HG02981 (cell line): ENCODE results near the gene SYT3.
"Not testable (repeated sequence)": the region's sequence is repeated elsewhere in the genome, so short reads cannot be mapped to it uniquely, and the experiment has no call there.

Experiments used
- ATAC-seq: cut with Tn5 transposase; IDR thresholded peaks from one replicate; pipeline ENCODE4 v1.9.1; 2021; ENCODE audit warnings: mild to moderate bottlenecking, moderate library complexity; ENCODE audit not compliant: unreplicated experiment

SYT3 gene

DNA sequence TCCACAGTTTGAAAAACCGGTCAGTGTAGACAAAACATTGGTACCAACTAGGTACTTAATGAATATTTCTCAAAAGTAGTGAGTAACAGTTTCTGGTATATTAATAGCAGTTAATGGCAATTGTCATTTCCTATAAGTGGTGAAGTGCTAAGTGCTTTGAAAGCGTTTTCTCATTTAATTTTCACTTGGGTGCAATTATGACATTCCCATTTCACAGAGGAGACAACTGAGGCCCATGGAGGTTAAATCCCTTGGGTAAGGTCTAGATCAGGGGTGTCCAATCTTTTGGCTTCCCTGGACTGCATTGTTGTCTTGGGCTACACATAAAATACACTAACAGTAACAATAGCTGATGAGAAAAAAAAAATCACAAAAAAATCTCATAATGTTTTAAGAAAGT, 687 bp upstream of the SYT3 start:
- no peak for ATAC-seq

DNA sequence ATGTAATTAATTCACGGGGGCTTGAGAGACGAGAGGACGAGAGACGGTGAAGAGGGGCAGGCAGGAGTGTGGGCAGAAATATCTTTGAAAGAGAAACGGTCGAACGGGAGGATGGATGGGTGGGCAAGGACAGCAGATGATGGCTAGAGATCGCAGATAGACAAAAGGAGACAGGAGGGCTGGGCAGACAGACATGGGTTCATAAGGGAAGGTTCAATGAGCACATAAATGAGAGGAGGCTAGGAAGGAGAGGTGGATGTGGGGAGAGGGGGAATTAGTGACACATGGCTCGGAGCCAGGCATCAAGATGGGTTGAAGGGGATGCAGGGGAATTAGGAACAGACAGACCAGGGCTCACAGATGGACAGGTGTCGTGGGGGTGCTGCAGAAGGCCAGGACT, 1.1 kb downstream of the SYT3 start:
- ATAC-seq, result no peak

DNA sequence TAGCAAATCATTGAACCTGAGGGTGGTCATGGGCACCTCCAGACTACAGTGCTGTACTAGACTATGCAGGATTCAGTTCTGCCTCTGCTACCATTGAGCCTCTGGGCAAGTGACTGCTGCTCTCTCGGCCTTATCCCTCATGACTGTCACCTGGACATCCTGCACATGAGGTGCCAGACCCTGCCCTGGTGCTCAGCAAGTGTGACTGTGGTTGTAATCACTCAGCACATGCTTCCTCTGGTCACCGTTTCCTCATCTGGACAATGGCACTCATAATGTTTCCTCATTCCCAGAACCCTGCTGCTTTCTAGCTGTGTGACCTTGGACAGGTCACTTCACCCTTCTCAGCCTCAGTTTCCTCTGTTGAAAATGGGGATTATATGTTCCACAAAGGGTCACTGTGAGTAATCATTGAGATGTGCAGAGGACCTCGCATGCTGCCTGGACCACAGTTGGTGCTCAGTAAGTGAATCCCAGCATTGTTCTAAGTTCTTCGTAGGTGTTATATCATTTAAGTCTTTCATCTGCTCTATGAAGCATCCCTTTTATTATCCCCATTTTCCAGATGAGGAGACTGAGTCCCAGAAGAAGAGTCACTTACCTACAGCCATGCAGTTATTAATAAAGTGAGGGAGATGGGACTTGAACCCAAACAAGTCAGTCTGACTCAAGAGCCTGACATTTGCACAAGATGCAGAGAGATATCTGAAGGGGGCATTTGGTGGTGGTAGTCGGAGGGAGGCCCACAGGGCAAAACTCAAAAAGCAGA, 3.2 kb downstream of the SYT3 start:
- ATAC-seq, result no peak

DNA sequence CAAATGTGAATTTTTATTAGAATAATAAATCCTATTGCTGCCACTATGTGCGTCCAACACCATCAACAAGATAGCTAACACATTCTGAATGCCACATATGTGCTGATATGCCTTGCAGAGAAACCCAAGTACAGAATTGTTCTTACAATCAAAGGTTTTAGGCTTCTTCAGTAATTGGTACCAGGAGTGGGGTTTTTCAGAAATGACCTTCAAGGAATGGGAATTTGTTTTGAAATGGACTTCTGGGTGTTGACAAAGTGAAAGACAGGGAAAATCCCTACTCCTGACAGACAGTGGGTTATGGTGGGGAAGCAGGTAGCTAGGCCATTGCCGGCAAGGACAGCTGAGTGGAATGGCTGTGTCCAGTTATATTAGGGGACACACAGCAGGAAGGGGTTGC, 5.7 kb downstream of the SYT3 start:
- ATAC-seq, result no peak

DNA sequence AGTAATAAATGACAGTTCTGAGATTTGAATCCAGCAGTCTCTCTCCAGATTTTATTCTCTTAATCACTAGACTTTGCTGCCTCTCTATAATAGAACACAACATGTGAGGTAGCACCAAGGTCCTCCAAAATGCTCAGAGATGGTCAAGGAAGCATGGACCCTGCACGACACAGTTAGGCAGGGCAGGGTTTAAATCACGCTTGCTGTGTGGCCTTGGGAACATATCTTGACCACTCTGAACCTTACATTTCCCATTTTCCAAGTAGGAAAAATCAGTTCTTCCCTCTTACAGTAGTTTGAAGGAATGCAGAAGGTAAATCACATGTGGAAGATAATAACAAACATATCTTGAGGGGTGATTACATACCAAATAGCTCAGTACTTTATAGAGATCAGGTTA, 6.3 kb downstream of the SYT3 start:
- no peak for ATAC-seq

DNA sequence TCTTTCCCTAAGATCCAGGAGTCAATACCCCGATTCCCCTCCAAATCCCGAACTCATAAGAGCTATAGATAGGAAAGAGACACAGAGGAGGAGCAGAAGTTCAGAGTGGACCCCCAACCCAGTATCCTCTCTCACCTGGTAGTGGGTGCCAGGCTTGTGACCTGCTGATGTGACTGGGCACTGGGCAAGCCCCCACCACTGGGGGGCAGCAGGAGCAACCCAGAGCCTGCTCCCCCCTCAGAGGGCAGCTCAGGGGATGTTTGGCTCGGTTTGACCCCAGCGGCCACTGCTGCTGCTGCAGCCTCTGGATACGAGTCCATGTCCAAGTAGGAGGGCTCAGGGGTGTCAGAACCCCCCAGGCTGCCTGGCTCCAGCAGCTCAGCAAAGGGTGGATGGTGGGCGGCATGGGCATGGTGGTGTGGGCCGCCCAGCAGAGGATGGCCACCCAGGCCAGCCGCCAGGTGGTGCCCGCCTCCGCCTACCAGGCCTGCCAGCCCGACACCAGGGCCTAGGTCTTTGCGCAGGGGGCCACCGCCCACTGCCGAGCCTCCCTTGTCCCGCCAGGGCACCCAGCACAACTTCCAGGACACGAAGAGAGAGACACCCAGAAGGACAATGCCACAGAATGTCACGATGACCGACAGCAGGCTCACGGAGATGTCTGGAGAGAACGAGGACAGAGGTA, 7.4 kb downstream of the SYT3 start:
- ATAC-seq, result no peak

DNA sequence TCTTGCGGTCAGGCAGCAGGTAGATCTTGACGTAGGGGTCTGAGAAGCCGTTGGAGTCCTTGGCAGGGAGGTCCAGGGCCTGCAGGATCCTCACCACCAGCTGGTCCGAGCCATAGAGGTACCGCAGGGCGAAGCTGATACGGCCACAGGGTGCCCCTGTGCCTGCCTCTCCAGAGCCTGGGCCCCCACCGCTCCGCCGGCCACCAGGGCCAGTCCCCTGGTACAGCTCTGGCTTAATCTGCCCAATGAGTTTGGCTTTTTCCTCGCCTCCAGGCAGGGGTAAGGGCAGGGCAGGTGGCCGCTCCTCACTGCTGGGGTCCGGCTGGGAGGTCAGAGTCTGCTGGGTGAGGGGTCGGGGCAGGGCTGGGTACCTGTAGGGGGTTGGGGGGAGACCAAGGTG, 9.9 kb downstream of the SYT3 start:
- ATAC-seq, result no peak

DNA sequence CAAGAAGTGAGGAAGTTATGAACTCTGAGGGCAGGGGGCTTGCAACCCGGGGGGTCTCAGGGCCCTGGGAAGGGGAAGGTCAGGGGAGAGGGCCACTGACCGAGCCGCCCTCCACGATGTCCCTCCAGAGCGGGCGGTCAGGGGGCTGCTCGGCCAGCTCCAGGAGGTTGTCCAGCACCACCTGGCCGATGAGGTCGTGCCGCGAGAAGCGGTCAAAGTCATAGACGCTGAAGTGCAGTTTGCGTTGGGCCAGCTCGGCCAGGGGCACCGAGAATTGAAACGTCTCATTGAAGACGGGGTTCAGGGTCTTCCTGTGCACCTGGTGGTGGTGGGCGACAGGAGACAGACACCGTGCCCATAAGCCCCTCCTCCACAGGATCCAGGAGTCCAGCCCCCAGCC, 10.5 kb downstream of the SYT3 start:
- ATAC-seq, result no peak

DNA sequence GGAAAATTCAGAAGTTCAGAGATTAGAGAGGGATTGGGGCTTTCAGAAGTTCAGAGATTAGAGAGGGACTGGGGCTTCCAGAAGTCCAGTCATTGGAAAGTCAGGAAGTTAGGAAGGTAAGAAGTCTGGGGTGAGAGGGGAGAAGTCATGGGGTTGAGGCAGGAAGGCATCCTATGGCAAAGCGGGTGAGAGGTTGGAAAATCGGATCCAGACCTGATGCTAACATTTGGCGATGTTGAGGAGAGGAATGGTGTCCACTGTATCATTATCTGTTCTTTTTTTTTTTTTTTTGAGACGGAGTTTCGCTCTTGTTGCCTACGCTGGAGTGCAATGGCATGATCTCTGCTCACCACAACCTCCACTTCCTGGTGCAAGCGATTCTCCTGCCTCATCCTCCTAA, 11.1 kb downstream of the SYT3 start:
- no peak for ATAC-seq

DNA sequence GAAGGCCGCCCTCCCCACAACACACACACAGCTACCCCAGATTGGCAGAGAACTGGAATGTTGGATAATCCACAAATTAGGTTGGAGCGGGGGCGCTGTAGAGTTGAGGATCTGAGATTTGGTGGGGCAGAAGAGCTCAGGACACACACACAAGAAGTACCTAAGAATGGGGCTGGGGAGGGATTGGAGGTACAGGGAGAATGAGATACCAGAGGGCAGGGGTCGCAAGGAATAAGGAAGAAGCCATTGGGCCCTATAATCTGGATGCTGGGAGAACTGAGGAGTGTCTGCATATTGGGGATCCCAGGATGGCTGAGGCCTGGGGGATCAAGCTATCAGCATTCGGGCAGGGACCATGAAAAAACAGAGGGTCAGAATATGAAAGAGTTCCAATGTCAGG, 11.5 kb downstream of the SYT3 start:
- no peak for ATAC-seq

DNA sequence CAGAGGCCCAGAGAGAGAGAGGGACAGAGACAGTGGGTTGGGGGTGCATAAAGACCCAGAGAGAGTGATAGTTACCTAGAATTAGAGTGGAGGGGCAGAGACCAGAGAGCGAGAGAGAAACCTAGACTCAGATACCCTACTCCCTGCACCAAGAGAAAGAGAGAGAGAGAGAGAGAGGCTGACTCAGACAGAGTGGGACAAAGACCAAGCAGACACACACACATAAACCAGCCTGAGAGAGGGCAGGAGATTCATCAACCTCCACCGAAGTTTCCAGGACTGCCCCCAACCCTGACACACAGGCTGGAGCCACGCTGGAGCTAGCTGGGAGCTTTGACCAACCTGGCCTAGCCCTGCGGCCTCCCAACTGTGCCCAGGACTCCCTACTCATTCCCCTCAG, 12.9 kb downstream of the SYT3 start:
- no peak for ATAC-seq

DNA sequence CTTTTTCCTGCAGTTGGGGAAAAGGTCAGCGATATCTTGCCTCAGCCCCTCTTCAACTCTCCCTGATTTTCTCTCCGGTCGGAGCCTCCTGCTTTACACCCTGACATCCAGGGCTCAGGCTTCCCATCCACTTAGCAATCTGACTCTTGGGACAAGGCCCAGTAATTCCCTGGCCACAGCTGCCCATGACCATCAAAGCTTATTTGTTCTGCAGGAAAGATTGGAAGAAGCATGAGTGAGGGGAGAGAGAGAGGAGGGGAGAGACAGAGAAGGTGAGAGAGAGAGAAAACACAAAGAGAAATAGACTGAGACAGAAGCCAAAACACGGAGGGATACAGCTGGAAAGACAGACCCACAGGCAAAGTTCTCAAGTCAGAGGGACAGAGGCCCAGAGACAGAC, 13.7 kb downstream of the SYT3 start:
- ATAC-seq, result no peak

DNA sequence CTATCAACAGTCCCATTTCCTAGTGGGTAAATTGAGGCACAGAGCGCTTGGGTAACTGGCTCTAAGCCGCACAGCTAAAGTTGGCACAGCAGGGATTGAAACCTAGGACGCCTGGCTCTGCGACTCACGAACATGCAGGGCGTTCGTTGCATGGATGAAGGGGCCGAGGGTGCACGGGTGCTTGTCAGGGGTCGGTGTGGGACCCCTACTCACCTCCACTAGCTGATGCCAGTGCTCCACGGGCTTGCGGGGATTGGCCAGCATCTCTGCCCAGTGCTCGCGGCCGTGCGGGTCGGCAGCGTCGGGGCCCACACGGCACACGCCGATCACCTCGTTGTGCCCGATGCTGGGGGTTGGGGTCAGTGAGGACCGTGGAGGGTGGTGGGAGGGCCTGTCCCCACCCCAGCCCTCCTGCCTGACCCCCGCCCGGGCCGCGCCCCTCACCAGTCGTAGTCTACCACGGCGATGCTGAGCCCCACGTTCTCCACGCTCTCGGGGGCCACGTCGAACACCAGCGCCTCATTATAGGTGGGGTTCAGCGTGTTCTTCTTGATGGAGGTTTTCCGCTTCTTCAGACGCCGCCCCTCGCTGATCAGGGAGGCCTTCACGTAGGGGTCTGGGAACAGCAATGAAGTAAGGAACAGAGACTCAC, 14.6 kb downstream of the SYT3 start:
- ATAC-seq, result no peak

DNA sequence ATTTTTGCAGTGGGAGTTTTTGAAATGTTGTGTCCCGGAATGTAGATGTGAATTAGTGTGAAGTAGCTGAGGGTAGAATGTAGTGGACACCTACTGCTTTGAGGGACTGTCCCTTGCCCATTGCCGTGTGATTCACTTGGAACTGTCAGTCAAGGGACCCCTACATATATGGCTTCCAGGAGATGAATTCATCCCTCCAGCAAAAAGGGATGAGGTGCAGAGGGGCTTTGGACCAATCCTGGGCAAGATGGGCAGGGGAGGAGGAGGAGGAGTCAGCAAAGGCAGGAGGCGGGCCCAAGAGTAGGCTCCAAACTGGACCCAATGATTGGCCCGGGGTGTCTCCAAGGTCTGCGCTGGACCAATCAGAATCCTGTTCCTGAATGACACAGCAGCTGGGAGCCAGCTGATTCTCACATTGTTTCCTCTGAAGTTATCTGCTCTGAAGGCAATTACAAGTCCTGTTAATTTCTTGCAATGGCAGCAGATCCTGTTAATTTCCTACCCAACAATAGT, 19.2 kb downstream of the SYT3 start:
- not testable (repeated sequence) for ATAC-seq

DNA sequence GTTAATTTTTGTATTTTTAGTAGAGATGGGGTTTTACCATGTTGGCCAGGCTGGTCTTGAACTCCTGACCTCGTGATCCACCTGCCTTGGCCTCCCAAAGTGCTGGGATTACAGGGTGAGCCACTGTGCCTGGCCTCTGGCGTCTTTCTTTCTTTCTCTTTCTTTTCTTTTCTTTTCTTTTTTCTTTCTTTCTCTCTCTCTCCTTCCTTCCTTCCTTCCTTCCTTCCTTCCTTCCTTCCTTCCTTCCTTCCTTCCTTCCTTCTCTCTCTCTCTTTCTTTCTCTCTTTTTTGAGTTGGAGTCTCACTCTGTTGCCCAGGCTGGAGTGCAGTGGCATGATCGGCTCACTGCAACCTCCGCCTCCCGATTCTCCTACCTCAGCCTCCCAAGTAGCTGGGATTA, 20.5 kb downstream of the SYT3 start:
- ATAC-seq, result not testable (repeated sequence)

DNA sequence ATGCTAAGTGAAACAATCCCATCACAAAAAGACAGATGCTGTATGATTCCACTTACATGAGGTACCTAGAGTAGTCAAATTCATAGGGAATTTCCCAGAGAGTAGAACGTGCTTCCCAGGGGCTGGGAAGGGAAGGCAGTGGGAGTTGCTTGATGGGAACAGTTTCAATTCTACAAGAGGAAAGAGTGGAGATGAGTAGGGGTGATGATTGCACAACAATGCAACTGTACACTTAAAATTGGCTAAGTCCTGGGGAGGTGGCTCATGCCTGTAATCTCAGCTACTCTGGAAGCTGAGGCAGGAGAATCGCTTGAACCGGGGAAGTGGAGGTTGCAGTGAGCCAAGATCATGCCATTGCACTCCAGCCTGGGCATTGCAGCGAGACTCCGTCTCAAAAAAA, 21.3 kb downstream of the SYT3 start:
- ATAC-seq, result not testable (repeated sequence)

DNA sequence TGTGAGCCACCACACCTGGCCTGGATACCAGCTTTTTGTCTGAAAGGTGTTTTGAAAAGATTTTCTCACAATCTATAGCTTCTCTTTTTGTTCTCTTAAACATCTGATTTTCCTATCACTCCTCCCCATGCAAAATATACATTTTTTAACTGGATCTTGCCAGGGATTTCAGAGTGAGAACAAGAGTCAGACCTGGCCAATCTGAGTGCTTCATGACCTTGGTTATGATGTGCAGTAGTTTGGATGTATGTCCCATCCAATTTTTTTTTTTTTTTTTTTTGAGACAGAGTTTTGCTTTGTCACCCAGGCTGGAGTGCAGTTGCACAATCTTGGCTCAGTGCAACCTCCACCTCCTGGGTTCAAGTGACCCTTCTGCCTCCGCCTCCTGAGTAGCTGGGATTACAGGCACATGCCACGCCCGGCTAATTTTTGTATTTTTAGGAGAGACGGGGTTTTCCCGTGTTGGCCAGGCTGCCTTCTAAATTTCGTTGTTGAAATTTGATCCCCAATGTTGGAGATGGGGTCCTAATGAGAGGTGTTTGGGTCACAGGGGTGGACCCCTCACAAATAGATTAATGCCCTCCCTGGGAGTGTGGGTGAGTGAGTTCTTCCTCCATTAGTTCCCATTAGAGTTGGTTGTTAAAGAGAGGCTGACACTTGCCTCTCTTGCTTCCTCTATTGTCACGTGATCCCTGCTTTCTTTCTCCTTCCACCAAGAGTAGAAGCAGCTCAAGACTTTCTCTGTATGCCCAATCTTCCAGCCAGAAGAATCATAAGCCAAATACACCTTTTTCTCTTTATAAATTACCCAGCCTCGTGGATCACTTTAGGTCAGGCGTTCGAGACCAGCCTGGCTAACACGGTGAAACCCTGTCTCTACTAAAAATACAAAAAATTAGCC, 26.9 kb downstream of the SYT3 start:
- not testable (repeated sequence) for ATAC-seq

DNA sequence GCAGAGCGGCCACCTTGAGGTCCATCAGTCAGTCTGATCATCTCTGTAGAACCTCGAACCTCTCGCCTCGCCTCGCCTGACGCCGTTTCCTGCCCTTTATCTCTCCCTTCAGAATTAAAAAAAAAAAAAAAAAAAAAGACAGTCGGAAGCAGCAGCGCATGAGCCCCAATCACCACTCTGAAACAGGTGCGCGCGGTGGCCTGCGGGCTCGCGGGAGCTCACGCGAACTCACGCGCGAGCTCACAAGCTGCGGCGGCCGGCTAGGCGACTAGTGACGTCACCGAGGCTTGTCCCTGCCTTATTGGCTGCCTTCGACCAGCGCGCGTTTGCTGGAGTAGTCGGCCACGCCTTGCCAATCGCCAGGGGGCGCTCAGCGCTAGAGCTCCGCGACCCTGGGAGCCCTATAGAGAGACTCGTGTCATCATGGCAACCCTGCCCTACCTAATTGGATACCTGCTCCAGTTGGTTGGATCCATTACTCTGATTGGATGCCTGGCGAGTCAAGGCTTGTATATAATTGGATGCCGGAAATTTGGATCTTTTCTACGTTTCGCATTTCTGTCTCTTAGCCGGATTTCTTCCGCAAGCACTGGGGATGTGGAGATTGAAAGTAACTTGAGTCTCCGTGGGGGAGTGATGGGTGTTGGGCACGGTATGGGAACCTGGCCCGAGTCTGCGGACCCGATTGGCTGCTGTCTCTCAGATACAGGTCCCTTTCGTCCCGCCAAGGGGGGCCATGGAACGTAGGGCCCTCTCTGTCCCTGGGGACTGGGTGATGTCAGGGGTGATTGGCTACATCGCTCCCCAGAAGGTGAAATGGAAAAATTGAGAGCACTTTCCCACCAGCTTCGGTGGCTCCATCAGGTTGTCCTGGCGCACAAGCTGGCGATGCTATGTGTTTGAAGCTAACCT, 31.6 kb downstream of the SYT3 start:
- no peak for ATAC-seq

DNA sequence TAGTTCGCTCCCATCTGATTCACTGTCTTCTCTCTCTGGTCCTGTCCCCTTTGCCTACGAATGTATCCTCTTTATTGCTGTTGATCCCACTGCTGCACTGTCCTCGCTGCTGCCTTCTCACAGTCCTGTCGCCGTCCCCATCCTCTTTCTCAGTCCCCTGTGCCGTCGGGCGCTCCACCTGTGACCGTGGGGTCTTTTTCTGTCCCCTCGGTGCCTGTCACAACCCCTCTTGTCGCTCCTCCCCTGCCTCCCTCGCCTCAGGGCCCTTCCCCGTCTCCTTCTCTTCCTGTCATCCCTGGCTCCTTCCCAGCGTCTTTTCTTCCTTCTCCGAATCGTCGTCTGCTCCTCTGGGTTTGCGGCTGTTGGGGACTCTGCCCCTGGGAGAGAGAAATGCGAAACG, 32.3 kb downstream of the SYT3 start:
- ATAC-seq, result no peak
